Memory B cell (primary cell): ENCODE data around the gene PDE8B.

Experiments used
- ATAC-seq: fragments of 150-1000 bp; cut with Tn5 transposase; 2 replicates; pipeline ENCODE4 v1.10.0; 2021; ENCODE audit warnings: low read depth, mild to moderate bottlenecking, moderate library complexity
- DNase-seq, 2 donors: peaks; one replicate each; pipeline ENCODE4 v3.0.0; 2022; ENCODE audit warnings: low spot score in 2 of 2
- H3K27ac Mint-ChIP-seq: one replicate; pipeline ENCODE4 v1.8.0; 2022; ENCODE audit warnings: mild to moderate bottlenecking, moderate library complexity, mixed read lengths
- H3K27me3 Mint-ChIP-seq: one replicate; pipeline ENCODE4 v1.8.0; 2022; ENCODE audit warnings: mixed read lengths
- H3K36me3 Mint-ChIP-seq: one replicate; pipeline ENCODE4 v1.8.0; 2022; ENCODE audit warnings: mild to moderate bottlenecking, mixed read lengths
- H3K4me1 Mint-ChIP-seq: one replicate; pipeline ENCODE4 v1.8.0; 2022; ENCODE audit warnings: mixed read lengths
- H3K4me3 Mint-ChIP-seq: one replicate; pipeline ENCODE4 v1.8.0; 2022; ENCODE audit warnings: mild to moderate bottlenecking, moderate library complexity, mixed read lengths
- H3K9me3 Mint-ChIP-seq: one replicate; pipeline ENCODE4 v1.8.0; 2022; ENCODE audit warnings: mixed read lengths

The PDE8B gene

GRCh38 chr5:77302653-77303052 is 92.2 kb downstream of the PDE8B start:
- DNase-seq: no peak
- no peak for ATAC-seq
- Mint-ChIP-seq H3K27ac (no peak overlapping the region), H3K36me3 (no peaks in the 10 kb centered on the region), H3K9me3 (no peaks in the 10 kb centered on the region), H3K4me1 (no peaks in the 10 kb centered on the region), H3K27me3 (peaks cover 11% of the 10 kb centered on the region), H3K4me3 (no peak overlapping the region)

- Mint-ChIP-seq H3K36me3 (no peaks in the 10 kb centered on the region), H3K4me1 (no peaks in the 10 kb centered on the region), H3K27me3 (peaks cover 11% of the 10 kb centered on the region), H3K9me3 (no peaks in the 10 kb centered on the region), H3K27ac (no peak overlapping the region), H3K4me3 (no peak overlapping the region)
- ATAC-seq: no peak
- no peak for DNase-seq
Observed at GRCh38 chr5:77304388-77304787, 93.9 kb downstream of the PDE8B start.

GRCh38 chr5:77305222-77305846 is 94.9 kb downstream of the PDE8B start:
- H3K9me3 Mint-ChIP-seq: no peaks in the 10 kb centered on the region
- DNase-seq (no peak), ATAC-seq (no peak)
- H3K27me3 Mint-ChIP-seq: peaks cover 11% of the 10 kb centered on the region
- no peaks in the 10 kb centered on the region for H3K36me3 Mint-ChIP-seq
- H3K4me1 Mint-ChIP-seq: no peaks in the 10 kb centered on the region
- no peak overlapping the region for H3K4me3 Mint-ChIP-seq
- H3K27ac Mint-ChIP-seq: no peak overlapping the region

GRCh38 chr5:77305956-77306355 is 95.5 kb downstream of the PDE8B start:
- Mint-ChIP-seq H3K27ac (no peak overlapping the region), H3K27me3 (peaks cover 11% of the 10 kb centered on the region), H3K4me1 (no peaks in the 10 kb centered on the region), H3K36me3 (no peaks in the 10 kb centered on the region), H3K9me3 (no peaks in the 10 kb centered on the region), H3K4me3 (no peak overlapping the region)
- no peak for DNase-seq
- ATAC-seq: no peak

GRCh38 chr5:77306531-77306930 is 96.1 kb downstream of the PDE8B start:
- DNase-seq (no peak), ATAC-seq (no peak)
- no peak overlapping the region for H3K27ac Mint-ChIP-seq
- H3K4me3 Mint-ChIP-seq: no peak overlapping the region
- H3K27me3 Mint-ChIP-seq: peaks cover 11% of the 10 kb centered on the region
- no peaks in the 10 kb centered on the region for H3K36me3 Mint-ChIP-seq
- no peaks in the 10 kb centered on the region for H3K9me3 Mint-ChIP-seq
- no peaks in the 10 kb centered on the region for H3K4me1 Mint-ChIP-seq

- no peaks in the 10 kb centered on the region for H3K36me3 Mint-ChIP-seq
- ATAC-seq (no peak), DNase-seq (no peak)
- H3K27me3 Mint-ChIP-seq: peaks cover 9% of the 10 kb centered on the region
- H3K27ac Mint-ChIP-seq: no peak overlapping the region
- no peaks in the 10 kb centered on the region for H3K9me3 Mint-ChIP-seq
- H3K4me3 Mint-ChIP-seq: no peak overlapping the region
- H3K4me1 Mint-ChIP-seq: no peaks in the 10 kb centered on the region
Observed at GRCh38 chr5:77308154-77308960, 97.9 kb downstream of the PDE8B start.

GRCh38 chr5:77309140-77309539 is 98.7 kb downstream of the PDE8B start:
- DNase-seq (no peak), ATAC-seq (no peak)
- no peak overlapping the region for H3K27ac Mint-ChIP-seq
- no peaks in the 10 kb centered on the region for H3K4me1 Mint-ChIP-seq
- peaks cover 5% of the 10 kb centered on the region for H3K9me3 Mint-ChIP-seq
- H3K27me3 Mint-ChIP-seq: peaks cover 9% of the 10 kb centered on the region
- H3K4me3 Mint-ChIP-seq: no peak overlapping the region
- H3K36me3 Mint-ChIP-seq: no peaks in the 10 kb centered on the region

- Mint-ChIP-seq H3K27me3 (peaks cover 6% of the 10 kb centered on the region), H3K4me3 (no peak overlapping the region), H3K27ac (no peak overlapping the region), H3K4me1 (no peaks in the 10 kb centered on the region), H3K36me3 (no peaks in the 10 kb centered on the region), H3K9me3 (peaks cover 6% of the 10 kb centered on the region)
- ATAC-seq (no peak), DNase-seq (no peak)
Observed at GRCh38 chr5:77310494-77311213, 100.2 kb downstream of the PDE8B start.

- no peak overlapping the region for H3K27ac Mint-ChIP-seq
- no peak for ATAC-seq
- H3K9me3 Mint-ChIP-seq: peaks cover 6% of the 10 kb centered on the region
- H3K4me3 Mint-ChIP-seq: no peak overlapping the region
- no peaks in the 10 kb centered on the region for H3K36me3 Mint-ChIP-seq
- peaks cover 6% of the 10 kb centered on the region for H3K27me3 Mint-ChIP-seq
- H3K4me1 Mint-ChIP-seq: no peaks in the 10 kb centered on the region
- no peak for DNase-seq
Observed at GRCh38 chr5:77311214-77311571, 100.7 kb downstream of the PDE8B start.

- Mint-ChIP-seq H3K4me1 (no peaks in the 10 kb centered on the region), H3K4me3 (no peak overlapping the region), H3K27ac (no peak overlapping the region), H3K27me3 (peaks cover 2% of the 10 kb centered on the region), H3K9me3 (peaks cover 6% of the 10 kb centered on the region), H3K36me3 (no peaks in the 10 kb centered on the region)
- DNase-seq (no peak), ATAC-seq (no peak)
Observed at GRCh38 chr5:77312413-77312812, 101.9 kb downstream of the PDE8B start.

- H3K36me3 Mint-ChIP-seq: no peaks in the 10 kb centered on the region
- H3K27me3 Mint-ChIP-seq: no peaks in the 10 kb centered on the region
- DNase-seq (no peak), ATAC-seq (no peak)
- H3K27ac Mint-ChIP-seq: no peak overlapping the region
- H3K4me3 Mint-ChIP-seq: no peak overlapping the region
- peaks cover 6% of the 10 kb centered on the region for H3K9me3 Mint-ChIP-seq
- peaks cover 2% of the 10 kb centered on the region for H3K4me1 Mint-ChIP-seq
Observed at GRCh38 chr5:77316871-77317661, 106.6 kb downstream of the PDE8B start.

- Mint-ChIP-seq H3K27ac (no peak overlapping the region), H3K4me1 (peaks cover 2% of the 10 kb centered on the region)
- no peak for ATAC-seq
Observed at GRCh38 chr5:77318060-77318459, 107.6 kb downstream of the PDE8B start.

GRCh38 chr5:77319117-77319804 is 108.8 kb downstream of the PDE8B start:
- Mint-ChIP-seq H3K36me3 (no peaks in the 10 kb centered on the region), H3K9me3 (no peaks in the 10 kb centered on the region), H3K27me3 (peaks cover 3% of the 10 kb centered on the region), H3K4me3 (no peak overlapping the region), H3K4me1 (peaks cover 2% of the 10 kb centered on the region), H3K27ac (no peak overlapping the region)
- ATAC-seq (no peak), DNase-seq (no peak)

More at GRCh38 chr5:77318060-77318459, 107.6 kb downstream of the PDE8B start:
- H3K27me3 Mint-ChIP-seq: peaks cover 3% of the 10 kb centered on the region
- no peak overlapping the region for H3K4me3 Mint-ChIP-seq
- H3K36me3 Mint-ChIP-seq: no peaks in the 10 kb centered on the region
- DNase-seq: no peak
- H3K9me3 Mint-ChIP-seq: peaks cover 6% of the 10 kb centered on the region
